Measurements from ENCODE around the gene IGIP. TPM values are rescaled to one million over a fixed set of nuclear protein-coding genes. Genes with fewer than 3 reads are reported as not detected.

Gene IGIP
- total RNA-seq, 1 donor from 2014 or later = 2.4 TPM

GRCh38 chr5:140107312-140108092 lies 18.2 kb upstream of the IGIP start:
- Histone ChIP-seq H3K27me3 (ENCODE audit: insufficient read depth, low read length) (peaks cover 60% of the 10 kb centered on the region), H3K9ac (ENCODE audit: low read length) (peak overlapping the region; percentile 83), H3K4me3 (ENCODE audit: insufficient read depth, low read depth, low read length) (peak overlapping the region; percentile 61), H3K27ac (ENCODE audit: low read depth, low read length) (peak overlapping the region; percentile 63), H3K4me2 (ENCODE audit: low read length) (peak overlapping the region; percentile 91), H3K4me1 (ENCODE audit: insufficient read depth, low read length) (peaks cover 25% of the 10 kb centered on the region), H3K9me3 (ENCODE audit: insufficient read depth, low read depth, low read length) (no peaks in the 10 kb centered on the region), H4K20me1 (ENCODE audit: insufficient read depth, low read length) (peaks cover 43% of the 10 kb centered on the region), H2AFZ (ENCODE audit: low read depth, low read length) (peak overlapping the region; percentile 90), H3K79me2 (ENCODE audit: insufficient read depth, low read length) (peaks cover 31% of the 10 kb centered on the region), H3K36me3 (ENCODE audit: insufficient read depth, low read length) (no peaks in the 10 kb centered on the region)
- Mint-ChIP-seq H3K9me3 (ENCODE audit: unreplicated experiment) (no peaks in the 10 kb centered on the region), H3K27ac (ENCODE audit: unreplicated experiment) (peak overlapping the region; percentile 96), H3K36me3 (ENCODE audit: low read depth, unreplicated experiment) (no peaks in the 10 kb centered on the region), H3K27me3 (ENCODE audit: low read depth, unreplicated experiment) (peaks cover 59% of the 10 kb centered on the region), H3K4me3 (ENCODE audit: unreplicated experiment) (peak overlapping the region; percentile 95), H3K4me1 (ENCODE audit: low read depth, unreplicated experiment) (peaks cover 20% of the 10 kb centered on the region)
- DNase-seq (ENCODE audit: low read depth) (peak; percentile 84), FAIRE-seq (no peak)
- TF ChIP-seq CTCF (IDR thresholded peaks at IDR 0.05; ENCODE audit: insufficient read depth, low read depth, low read length) = no peak
- no peak for TF ChIP-seq EZH2 (IDR thresholded peaks at IDR 0.05; ENCODE audit: insufficient read depth, low read length)

GRCh38 chr5:140108093-140109017 lies 17.4 kb upstream of the IGIP start:
- Histone ChIP-seq H3K27ac (ENCODE audit: low read depth, low read length) (no peak overlapping the region), H3K79me2 (ENCODE audit: insufficient read depth, low read length) (peaks cover 36% of the 10 kb centered on the region), H3K27me3 (ENCODE audit: insufficient read depth, low read length) (peaks cover 60% of the 10 kb centered on the region), H4K20me1 (ENCODE audit: insufficient read depth, low read length) (peaks cover 46% of the 10 kb centered on the region), H3K9ac (ENCODE audit: low read length) (peak overlapping the region; percentile 83), H3K36me3 (ENCODE audit: insufficient read depth, low read length) (no peaks in the 10 kb centered on the region), H3K9me3 (ENCODE audit: insufficient read depth, low read depth, low read length) (no peaks in the 10 kb centered on the region), H3K4me3 (ENCODE audit: insufficient read depth, low read depth, low read length) (peak overlapping the region; percentile 61), H2AFZ (ENCODE audit: low read depth, low read length) (no peak overlapping the region), H3K4me2 (ENCODE audit: low read length) (peak overlapping the region; percentile 91), H3K4me1 (ENCODE audit: insufficient read depth, low read length) (peaks cover 33% of the 10 kb centered on the region)
- H3K9me3 Mint-ChIP-seq (ENCODE audit: unreplicated experiment) = no peaks in the 10 kb centered on the region
- peak overlapping the region; percentile 95 for H3K4me3 Mint-ChIP-seq (ENCODE audit: unreplicated experiment)
- peaks cover 54% of the 10 kb centered on the region for H3K27me3 Mint-ChIP-seq (ENCODE audit: low read depth, unreplicated experiment)
- DNase-seq (ENCODE audit: low read depth) = no peak
- no peak for FAIRE-seq
- H3K36me3 Mint-ChIP-seq (ENCODE audit: low read depth, unreplicated experiment) = no peaks in the 10 kb centered on the region
- H3K27ac Mint-ChIP-seq (ENCODE audit: unreplicated experiment) = peak overlapping the region; percentile 96
- peaks cover 24% of the 10 kb centered on the region for H3K4me1 Mint-ChIP-seq (ENCODE audit: low read depth, unreplicated experiment)
- TF ChIP-seq CTCF (IDR thresholded peaks at IDR 0.05; ENCODE audit: insufficient read depth, low read depth, low read length) (no peak), EZH2 (IDR thresholded peaks at IDR 0.05; ENCODE audit: insufficient read depth, low read length) (peak; percentile 68)

Data from astrocyte (in vitro differentiated cells and primary cell).